SU-DHL-6 (cell line): ENCODE results near the gene MSH3.

Source experiments
- EZH2phosphoT487 ChIP-seq: fragments of 200-600 bp; sonication (generic), shearing (Covaris generic); conservative IDR thresholded peaks from 2 replicates; pipeline ENCODE4 v1.6.1; 2018; ENCODE audit warnings: mild to moderate bottlenecking, antibody characterized with exemption, low read length, moderate library complexity, mixed read lengths
- TF ChIP-seq, protein P1 (sequence below): fragments of 200-600 bp; sonication (generic); IDR thresholded peaks from one replicate; pipeline ENCODE4 v1.5.1; 2017; ENCODE audit warnings: antibody characterized with exemption, mild to moderate bottlenecking, low read length, moderate library complexity; ENCODE audit not compliant: insufficient read depth, poor library complexity, severe bottlenecking

DNA sequence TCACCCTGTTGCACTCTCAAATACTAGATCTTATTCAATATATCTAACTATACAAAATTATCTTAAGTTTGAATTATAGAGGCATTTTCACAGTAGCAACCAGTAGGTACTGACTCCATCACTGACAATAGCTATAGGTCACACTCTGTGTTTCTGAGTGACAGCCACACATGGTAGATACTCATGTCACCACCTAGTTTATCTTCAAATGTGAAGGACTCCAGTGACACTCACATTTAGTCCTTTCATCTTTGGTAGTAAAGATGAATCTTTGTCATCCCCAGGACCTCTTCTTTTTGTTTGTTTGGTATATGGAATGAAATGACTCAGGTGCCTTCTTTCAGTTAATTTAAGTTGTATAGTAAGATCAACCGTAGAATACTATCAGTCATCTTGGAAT lies 102.8 kb downstream of the MSH3 start:
- TF ChIP-seq, protein P1, sequence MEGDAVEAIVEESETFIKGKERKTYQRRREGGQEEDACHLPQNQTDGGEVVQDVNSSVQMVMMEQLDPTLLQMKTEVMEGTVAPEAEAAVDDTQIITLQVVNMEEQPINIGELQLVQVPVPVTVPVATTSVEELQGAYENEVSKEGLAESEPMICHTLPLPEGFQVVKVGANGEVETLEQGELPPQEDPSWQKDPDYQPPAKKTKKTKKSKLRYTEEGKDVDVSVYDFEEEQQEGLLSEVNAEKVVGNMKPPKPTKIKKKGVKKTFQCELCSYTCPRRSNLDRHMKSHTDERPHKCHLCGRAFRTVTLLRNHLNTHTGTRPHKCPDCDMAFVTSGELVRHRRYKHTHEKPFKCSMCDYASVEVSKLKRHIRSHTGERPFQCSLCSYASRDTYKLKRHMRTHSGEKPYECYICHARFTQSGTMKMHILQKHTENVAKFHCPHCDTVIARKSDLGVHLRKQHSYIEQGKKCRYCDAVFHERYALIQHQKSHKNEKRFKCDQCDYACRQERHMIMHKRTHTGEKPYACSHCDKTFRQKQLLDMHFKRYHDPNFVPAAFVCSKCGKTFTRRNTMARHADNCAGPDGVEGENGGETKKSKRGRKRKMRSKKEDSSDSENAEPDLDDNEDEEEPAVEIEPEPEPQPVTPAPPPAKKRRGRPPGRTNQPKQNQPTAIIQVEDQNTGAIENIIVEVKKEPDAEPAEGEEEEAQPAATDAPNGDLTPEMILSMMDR, result no peak
- TF ChIP-seq EZH2phosphoT487, result no peak
